Measurements from ENCODE around the gene ARX. TPM values are rescaled to one million over a fixed set of nuclear protein-coding genes. Genes with fewer than 3 reads are reported as not detected.

ARX gene
- total RNA-seq, 1 experiment from 2014 or later = 0.24 TPM

- in situ Hi-C loops (cut with HindIII; ENCODE audit: low pct_unique_long_range_greater_than_20kb, low sequenced_read_pairs) = no loop called here
- no peak for DNase-seq (ENCODE audit: low read depth, low spot score)
Observed at GRCh38 chrX:24979081-24979480, 36.7 kb downstream of the ARX start.

- in situ Hi-C loops (cut with HindIII; ENCODE audit: low pct_unique_long_range_greater_than_20kb, low sequenced_read_pairs) = no loop called here
- no peak for DNase-seq (ENCODE audit: low read depth, low spot score)
Observed at GRCh38 chrX:24969812-24970211, 46.0 kb downstream of the ARX start.

- in situ Hi-C loops (cut with HindIII; ENCODE audit: low pct_unique_long_range_greater_than_20kb, low sequenced_read_pairs) = no loop called here
- DNase-seq (ENCODE audit: low read depth, low spot score) = no peak
Observed at GRCh38 chrX:24965372-24965771, 50.4 kb downstream of the ARX start.

GRCh38 chrX:24963823-24964222 lies 51.9 kb downstream of the ARX start:
- no peak for DNase-seq (ENCODE audit: low read depth, low spot score)

GRCh38 chrX:24961809-24962208 lies 54.0 kb downstream of the ARX start:
- DNase-seq (ENCODE audit: low read depth, low spot score) = no peak
- in situ Hi-C loops (cut with HindIII; ENCODE audit: low pct_unique_long_range_greater_than_20kb, low sequenced_read_pairs) = no loop called here

More at GRCh38 chrX:24963823-24964222, 51.9 kb downstream of the ARX start:
- in situ Hi-C loops (cut with HindIII; ENCODE audit: low pct_unique_long_range_greater_than_20kb, low sequenced_read_pairs) = no loop called here

- no peak for DNase-seq (ENCODE audit: low read depth, low spot score)
- in situ Hi-C loops (cut with HindIII; ENCODE audit: low pct_unique_long_range_greater_than_20kb, low sequenced_read_pairs) = no loop called here
Observed at GRCh38 chrX:24956828-24957227, 58.9 kb downstream of the ARX start.

- DNase-seq (ENCODE audit: low read depth, low spot score) = no peak
- in situ Hi-C loops (cut with HindIII; ENCODE audit: low pct_unique_long_range_greater_than_20kb, low sequenced_read_pairs) = no loop called here
Observed at GRCh38 chrX:24955372-24955930, 60.3 kb downstream of the ARX start.

- in situ Hi-C loops (cut with HindIII; ENCODE audit: low pct_unique_long_range_greater_than_20kb, low sequenced_read_pairs) = no loop called here
- no peak for DNase-seq (ENCODE audit: low read depth, low spot score)
Observed at GRCh38 chrX:24954732-24955131, 61.0 kb downstream of the ARX start.

Small RNA genes within 50 kb of the gene (small RNA-seq; reads per million reads assigned to genes)
- 0 to 0.10 reads per million in 2 experiments for gene RN7SL91P

All from SK-MEL-5 (cell line).